Activated CD4-positive, alpha-beta T cell treated with anti-CD3 and anti-CD28 coated beads, Interleukin-2, amount 50 U/mL, for 4 hours (primary cell): ENCODE data around the gene ATP2B2.

Experiments
- DNase-seq, 2 experiments: peaks; one replicate each; pipeline ENCODE4 v3.0.0-alpha.2; 2020

The ATP2B2 gene

GRCh38 chr3:10492364-10493201 is 12.8 kb downstream of the ATP2B2 start:
- DNase-seq: no peak

GRCh38 chr3:10489746-10490483 is 15.5 kb downstream of the ATP2B2 start:
- DNase-seq: no peak

DNA sequence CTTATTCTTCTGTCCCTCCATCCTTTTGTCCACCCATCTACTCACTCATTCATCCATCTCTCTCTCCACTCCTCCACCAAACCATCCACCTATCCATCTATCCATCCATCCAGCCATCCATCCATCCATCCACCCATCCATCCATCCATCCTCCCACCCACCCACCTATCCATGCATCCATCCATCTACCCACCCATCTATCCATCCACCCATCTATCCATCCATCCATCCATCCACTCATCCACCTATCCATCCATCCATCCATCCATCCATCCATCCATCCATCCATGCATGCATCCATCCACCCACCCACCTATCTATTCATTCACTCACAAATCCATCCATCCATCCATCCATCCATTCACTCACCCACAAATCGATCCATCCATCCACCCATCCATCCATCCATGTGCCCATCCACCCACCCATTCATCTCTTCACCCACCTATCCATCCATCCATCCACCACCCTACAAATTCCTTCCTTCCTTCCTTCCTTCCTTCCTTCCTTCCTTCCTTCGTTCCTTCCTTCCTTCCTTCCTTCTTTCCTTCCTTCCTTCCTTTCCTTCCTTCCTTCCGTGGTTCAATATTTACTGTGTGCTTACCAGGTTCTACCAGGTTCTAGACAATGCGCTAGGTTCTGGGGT is 17.3 kb downstream of the ATP2B2 start:
- DNase-seq: no peak

DNA sequence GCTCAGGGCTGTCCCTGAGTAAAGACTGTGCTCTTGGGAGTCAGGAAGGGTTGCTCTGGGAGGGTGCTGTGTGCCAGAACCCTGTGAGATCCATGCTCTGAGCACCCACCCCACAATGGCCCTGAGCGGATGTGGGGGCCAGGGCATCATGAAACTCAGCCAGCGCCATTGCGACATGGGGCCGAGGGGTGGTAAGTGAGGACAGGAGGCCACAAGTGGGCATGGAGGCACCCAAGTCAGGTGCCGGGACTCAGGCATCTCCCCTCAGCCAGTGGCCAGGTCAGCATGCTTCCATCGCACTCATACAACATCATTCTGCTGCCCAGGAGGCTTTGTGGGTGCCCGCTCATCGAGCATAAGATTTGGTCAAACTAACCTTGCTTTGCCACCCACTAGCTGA is 19.6 kb downstream of the ATP2B2 start:
- DNase-seq: no peak

DNA sequence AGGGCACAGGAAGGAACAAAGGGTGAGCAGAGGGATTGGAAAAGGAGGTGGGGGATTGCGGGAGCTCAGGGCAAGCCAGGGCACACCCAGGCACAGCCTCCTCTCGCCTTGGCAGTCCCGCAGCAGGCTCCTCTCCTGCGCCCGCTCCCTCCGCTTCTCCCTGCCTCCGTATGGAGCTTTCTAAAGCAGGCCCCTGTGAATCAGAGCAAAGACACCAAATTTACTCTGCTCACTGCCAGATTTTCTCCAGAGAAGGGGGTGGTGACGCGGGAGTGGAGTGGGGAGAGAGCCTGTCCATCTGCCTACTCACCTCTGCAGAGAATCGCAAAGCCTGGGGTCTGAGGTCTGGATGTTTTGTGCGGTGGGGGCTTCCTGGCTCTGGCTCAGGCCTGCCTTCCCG is 20.0 kb downstream of the ATP2B2 start:
- DNase-seq: no peak

- DNase-seq: no peak
These were observed 20.7 kb downstream of the ATP2B2 start for GRCh38 chr3:10484709-10485108.

- no peak for DNase-seq
These were observed 21.6 kb downstream of the ATP2B2 start for GRCh38 chr3:10483686-10484345.

GRCh38 chr3:10483364-10483675 is 22.1 kb downstream of the ATP2B2 start:
- DNase-seq: no peak

DNA sequence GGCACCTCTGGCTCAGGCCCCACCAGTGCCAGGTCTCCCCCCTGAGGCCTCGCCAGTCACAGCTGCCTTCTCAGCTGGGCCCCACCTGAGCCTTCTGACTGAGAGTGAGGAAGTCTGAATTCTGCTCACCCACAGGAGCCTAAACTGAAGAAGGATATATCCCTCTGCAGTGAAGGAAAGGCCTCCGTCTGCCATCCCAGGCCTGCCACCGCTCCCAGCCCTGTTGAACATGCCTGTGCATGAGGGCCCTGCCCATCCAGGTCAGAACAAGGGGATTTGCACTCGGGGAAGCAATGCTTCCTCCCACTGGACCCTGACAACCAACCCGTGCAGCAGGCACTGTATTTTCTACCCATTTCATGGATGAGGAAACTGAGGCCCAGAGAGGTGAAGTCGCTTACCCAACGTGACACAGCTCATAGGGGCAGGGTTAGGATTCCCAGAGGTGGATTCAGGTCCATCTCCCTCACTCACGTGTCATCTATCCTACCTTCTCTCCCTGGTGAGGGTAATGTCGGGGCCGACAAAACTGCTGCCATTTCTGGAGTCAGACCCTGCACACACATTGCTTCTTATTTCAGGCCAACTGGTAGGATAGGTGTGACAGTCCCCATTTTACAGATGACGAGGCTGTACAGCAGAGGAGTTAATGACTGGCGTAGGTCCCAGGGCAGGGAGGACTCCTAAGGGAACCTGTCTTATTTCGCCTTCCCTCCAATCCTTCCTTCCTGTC is 22.6 kb downstream of the ATP2B2 start:
- DNase-seq: no peak

- no peak for DNase-seq
These were observed 24.5 kb downstream of the ATP2B2 start for GRCh38 chr3:10480871-10481378.

- no peak for DNase-seq
These were observed 26.1 kb downstream of the ATP2B2 start for GRCh38 chr3:10479311-10479710.

DNA sequence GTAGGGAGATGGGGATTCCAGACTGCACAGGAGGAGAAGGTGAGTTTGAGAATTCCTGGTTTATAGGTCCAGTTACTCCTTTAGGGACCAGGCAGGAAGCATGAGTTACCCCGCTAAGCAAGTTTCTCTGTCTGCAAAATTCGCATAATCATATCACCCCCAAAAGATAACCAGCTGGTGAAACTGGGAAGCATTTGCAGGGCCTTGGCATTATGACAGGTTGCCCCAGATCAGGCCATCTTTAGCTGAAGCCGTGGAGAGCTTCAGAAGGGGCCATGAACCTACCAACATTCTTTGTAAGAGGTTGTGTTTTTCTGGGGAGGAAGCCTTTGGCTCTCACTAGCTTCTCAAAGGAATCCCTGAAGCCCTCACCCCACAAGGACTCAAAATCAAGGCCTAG is 29.4 kb downstream of the ATP2B2 start:
- no peak for DNase-seq

- no peak for DNase-seq
These were observed 30.5 kb downstream of the ATP2B2 start for GRCh38 chr3:10474847-10475246.

DNA sequence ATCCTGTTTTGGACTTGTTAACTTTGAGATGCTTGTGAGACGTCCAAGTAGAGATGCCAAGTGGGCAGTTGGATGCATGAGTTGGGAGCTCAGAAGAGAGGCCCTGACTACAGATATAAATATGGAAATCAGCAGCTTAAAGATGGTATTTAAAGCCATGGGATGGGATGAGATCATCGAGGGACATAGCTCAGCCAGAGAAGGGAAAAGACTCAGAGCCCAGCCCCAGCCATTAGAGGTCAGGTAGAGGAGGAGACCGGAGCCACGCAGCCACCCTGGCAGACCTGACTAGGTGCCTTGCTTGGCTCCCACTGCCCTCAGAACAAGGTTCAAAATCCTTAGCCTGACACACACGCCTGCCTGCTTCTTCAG is 31.1 kb downstream of the ATP2B2 start:
- no peak for DNase-seq

DNA sequence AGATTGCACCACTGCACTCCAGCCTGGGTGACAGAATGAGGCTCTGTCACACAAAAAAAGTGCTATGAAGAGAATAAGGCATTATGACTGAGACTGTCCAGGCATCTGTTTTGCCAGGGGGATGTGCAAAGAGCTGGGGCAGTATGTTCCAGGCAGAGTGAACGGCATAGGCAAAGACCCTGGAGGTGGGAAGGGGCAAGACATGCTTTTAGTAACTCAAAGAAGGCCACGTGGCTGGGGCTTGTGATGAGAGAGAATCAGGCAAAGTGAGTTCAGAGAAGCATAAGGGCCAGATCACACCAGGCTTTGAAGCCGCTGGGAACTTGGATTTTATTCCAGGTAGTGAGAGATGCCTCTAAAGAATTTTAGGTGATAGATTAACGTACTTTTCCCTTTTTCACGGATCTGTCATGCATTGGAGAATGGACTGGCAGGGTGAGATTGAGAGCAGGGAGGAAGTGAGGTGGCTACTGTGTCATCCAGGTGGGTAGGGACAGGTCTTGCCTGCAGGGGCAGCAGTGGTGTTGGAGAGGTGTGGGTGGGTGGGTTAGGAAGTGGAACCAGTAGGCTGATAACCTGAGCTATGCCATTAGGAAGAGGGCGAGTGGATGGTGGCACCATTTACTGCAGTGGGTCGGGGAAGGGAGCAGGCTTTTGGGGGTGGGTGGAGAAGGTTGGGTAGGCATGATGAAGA is 31.7 kb downstream of the ATP2B2 start:
- no peak for DNase-seq

- DNase-seq: no peak
These were observed 32.4 kb downstream of the ATP2B2 start for GRCh38 chr3:10472877-10473440.

DNA sequence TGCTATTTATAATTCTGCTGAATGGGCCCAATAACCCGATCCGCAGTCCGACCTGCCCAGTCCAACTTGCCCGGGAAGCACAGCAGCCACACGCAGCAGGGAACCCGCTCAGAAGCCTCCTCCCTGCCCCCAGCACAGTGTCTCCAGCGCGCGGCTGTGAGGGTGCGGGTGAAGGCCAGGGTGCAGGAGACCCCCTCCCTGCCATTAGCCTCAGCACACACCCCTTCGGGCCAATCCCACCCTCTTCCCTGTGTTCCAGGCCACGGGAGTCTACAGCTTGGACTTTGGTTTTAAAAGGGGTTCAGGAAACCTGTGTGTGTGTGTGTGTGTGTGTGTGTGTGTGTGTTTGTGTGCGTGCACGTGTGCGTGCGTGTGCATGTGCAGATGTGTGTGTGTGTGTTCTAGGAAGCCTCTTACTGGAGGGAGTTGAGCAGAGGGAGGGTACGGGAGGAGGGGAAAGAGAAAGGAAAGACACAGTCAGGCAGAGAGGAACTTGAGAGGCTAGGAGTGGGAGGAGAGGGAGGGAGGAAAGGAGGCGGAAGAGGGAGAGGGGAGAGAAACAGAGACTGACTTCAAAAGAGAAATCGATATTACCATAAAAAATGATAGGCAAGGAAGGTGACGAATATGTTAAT is 34.2 kb downstream of the ATP2B2 start:
- DNase-seq: no peak

DNA sequence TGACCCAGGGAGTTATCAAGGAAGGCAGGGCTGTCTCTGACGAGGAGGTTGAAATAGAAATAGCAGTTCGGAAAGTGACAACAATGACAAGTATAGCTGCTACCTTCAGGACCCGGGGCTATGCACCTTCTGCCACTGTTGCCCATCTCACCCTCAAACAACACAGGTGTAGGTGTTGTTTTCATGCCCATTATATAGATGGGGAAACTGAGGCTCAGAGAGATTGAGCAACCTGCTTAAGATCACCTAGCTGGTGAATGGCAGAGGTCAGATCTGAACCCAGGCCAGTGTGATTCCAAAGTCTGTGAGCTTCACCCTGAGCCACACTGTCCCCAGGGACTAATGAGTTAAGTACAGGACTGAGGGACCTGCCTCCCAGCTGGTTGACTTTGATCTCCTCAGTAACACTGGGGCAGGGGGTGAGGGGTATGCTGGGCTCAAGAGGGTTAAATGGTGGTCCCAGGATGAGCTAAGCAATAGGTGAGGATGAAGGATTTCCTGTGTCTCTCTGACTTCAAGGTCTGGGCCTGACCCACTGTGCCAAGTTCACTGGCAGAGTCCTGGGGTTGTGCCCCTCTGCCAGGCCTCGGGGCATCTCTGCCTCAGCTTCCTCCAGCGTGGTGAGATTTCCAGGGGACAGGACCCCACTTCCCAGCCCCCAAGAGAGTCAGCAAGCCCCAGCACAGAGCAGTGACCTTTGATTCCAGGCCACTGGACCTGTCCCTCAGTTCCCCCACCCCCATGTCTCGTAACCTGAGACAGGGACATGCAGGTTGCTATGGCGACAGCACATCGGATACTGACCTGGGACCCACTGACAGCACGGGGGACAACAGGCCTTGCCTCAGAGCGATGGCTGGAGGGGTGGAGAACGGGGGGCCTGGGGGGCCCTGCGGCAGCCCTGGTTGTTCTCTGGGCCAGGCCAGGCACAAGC is 35.0 kb downstream of the ATP2B2 start:
- DNase-seq: no peak

GRCh38 chr3:10469441-10470119 is 35.8 kb downstream of the ATP2B2 start:
- DNase-seq: no peak
